HK-2 (cell line): Measurements from ENCODE around the gene THEMIS2.
"Not testable (repeated sequence)": the region's sequence is repeated elsewhere in the genome, so short reads cannot be mapped to it uniquely, and the experiment has no call there.

Experiments
- DNase-seq: peaks from one replicate; pipeline ENCODE4 v3.0.0-alpha.2; 2018; ENCODE audit not compliant: unreplicated experiment

The THEMIS2 gene

DNA sequence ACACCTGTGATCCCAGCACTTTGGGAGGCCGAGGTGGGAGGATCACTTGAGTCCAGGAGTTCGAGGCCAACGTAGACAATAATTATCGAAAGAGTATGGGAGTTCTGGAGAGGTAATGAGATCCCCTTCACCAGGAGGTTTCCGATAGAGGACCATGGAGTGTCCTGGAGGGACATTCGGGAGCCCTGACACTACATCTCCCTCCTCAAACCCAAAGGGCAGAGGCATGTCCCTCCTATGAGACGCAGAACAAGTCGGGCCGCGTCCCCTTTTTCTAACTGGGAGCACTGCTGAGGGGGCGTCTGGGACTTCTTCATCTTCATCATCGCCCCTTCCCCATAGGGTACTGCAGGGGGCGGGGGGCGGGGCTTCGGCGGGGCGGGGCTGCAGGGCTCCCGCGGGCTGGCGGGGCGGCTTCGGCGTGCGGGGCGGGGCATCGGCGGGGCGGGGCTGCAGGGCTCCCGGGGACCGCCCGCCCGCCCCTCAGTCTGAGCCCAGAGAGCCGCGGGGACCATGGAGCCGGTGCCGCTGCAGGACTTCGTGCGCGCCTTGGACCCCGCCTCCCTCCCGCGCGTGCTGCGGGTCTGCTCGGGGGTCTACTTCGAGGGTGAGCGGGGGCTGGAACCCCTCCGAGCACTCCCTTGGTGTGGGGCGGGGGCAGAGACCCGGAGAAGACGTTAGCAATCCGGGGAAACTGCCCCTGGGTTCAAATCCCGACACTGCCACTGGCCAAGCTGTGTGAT lies at the start of gene THEMIS2:
TSS of gene THEMIS2 (plus strand) at position 486 of the 743 bp plus-strand sequence. CDS start at position 514, 28 bp downstream.
- peak; percentile 38 for DNase-seq

GRCh38 chr1:27823784-27824183 lies 48.6 kb upstream of the THEMIS2 start:
- no peak for DNase-seq

- DNase-seq = no peak
Measured at GRCh38 chr1:27824411-27824810, 47.9 kb upstream of the THEMIS2 start.

GRCh38 chr1:27829339-27829960 lies 42.9 kb upstream of the THEMIS2 start:
- not testable (repeated sequence) for DNase-seq

DNA sequence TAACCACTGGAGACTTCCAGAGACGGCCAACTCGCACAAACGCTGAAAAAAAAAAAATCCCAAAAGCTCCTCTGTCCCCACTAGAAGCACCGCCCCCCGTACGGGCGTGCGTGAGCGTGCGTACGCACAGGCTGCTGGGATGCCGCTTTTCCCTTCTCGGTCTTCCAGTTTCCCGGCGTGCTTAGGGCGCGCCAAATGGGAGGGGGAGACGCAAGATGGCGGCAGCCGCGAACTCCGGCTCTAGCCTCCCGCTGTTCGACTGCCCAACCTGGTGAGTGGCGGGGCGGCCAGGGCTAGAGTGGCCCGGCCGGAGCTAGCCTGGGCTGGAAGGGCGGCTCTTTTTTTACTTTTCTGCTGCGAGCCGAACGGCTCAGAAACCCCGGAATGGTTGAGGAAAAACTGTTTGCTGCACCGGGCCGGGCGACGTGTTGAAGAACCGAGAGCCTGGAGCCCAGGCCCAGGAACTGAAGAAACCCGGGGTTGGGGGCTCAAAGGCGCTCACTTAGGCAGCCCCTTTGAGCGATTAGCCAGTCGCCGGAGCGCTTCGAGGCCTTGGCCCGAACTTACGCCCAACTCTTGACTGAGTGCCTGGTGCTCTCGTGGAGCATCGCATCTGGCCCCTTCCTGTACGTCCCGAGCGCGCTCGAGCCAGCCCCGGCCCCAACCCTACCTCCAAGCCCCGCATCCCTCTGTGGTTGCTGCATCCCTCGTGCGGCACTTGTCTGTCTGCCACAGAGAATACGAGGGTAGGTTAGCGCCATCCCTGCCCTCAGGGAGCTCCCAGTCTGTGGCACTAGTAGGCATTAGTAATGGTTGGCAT lies 41.5 kb upstream of the THEMIS2 start, which contains the start of gene PPP1R8:
TSS of gene PPP1R8 (plus strand) at position 162 of the 820 bp plus-strand sequence. CDS start at position 216, 54 bp downstream.
- DNase-seq = peak; percentile 92

- DNase-seq = no peak
Measured at GRCh38 chr1:27831568-27832410, 40.6 kb upstream of the THEMIS2 start.

DNA sequence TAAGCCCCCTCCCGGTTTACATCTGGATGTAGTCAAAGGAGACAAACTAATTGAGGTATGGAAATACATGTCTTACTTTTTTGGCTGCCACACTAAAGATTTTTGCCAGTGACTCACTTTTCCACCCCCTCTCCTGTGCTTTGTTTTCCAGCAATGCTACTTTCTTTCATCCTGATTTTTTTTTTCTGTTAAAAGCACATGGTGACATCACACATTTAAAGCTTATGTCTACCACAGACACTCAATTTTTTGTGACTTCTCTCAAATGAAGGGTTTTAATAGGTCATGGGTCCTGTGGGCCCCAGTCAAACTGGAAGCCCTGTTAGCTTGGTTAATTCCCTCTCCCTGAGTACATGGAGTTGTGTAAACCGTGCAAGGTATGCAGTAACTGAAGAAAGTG lies 39.6 kb upstream of the THEMIS2 start:
- DNase-seq = no peak

GRCh38 chr1:27833470-27833869 lies 38.9 kb upstream of the THEMIS2 start:
- DNase-seq = no peak

DNA sequence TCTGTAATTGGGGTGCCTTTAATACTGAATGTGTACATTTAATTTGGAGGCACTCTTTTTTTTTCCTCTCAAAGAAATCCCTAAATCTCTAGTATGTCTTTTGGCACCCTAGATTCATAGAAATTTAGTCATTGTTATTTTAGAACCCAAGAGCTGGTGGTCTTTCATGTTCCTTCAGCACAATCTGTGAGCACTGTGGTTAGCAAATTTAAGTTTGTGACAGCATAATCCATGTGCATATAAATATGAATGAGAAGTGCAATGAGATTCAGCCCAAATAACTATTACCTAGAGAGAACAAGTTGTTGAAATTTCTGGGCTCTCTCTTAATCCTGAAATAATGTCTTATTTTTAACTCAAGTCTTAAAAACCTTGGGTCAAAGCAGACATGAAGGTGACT lies 37.3 kb upstream of the THEMIS2 start:
- DNase-seq = no peak

DNA sequence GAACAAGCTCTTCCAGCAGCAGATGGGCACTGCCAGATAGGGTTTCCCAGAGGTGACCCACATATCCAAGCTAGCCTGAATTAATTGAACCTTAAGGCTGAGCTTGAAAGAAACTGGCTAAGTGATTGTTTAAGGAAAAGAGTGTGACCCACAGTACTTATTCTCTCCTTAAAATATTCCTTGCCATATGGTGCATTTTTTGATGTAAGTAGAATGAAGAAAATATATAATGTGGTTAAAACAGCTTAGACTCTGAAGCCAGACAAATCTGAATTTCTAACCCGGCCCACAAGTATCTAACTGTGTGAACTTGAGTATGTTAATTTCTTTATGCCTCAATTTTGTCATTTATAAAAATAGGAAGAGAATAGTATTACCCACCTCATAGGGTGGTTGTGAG lies 36.8 kb upstream of the THEMIS2 start:
- no peak for DNase-seq

- no peak for DNase-seq
Measured at GRCh38 chr1:27849951-27850350, 22.4 kb upstream of the THEMIS2 start.

- no peak for DNase-seq
Measured at GRCh38 chr1:27855085-27855484, 17.3 kb upstream of the THEMIS2 start.

- DNase-seq = no peak
Measured at GRCh38 chr1:27856561-27857343, 15.6 kb upstream of the THEMIS2 start.

GRCh38 chr1:27857552-27857951 lies 14.8 kb upstream of the THEMIS2 start:
- DNase-seq = not testable (repeated sequence)

DNA sequence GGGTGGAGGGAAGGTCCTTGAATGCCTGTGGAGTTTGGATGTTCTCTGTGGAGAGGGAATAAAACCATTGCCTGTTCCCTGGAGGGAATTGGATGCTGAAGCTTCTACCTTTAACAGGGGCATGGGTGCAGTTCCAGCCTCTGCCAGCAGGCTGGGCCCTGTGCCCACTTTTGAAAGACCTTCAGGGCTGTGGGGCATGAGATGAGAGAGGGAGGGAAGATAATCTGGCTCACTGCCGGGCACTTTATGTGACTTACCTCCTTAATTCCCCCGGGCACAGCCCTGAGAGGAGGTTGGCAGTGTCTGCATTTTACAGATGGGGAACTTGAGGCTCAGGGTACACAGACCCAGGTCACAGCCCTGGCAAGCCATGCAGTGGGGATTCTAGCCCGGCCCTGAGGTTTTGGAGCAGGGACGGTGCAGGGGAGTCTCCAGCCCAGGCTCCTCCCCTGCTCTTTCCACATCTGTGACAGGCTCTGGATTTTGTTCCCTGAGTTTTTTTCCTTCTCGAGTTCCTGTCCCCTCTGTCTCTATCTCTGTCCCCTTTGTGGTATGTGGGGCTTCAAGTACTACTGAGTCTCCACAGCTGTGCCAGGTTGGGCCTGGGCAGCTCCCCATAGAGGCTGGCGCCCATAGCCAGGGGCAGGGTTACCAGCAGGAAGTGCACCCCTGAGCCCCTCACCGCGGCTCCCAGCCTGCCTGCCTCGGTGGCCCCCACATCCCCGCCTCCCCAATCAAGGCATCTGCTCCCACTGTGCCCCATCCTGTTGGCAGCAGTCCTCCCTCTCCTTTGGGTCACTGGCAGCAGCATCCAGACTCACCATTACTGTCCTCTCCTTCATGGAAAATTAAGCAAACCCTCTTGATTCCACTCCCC lies 14.0 kb upstream of the THEMIS2 start:
- DNase-seq = peak; percentile 82

DNA sequence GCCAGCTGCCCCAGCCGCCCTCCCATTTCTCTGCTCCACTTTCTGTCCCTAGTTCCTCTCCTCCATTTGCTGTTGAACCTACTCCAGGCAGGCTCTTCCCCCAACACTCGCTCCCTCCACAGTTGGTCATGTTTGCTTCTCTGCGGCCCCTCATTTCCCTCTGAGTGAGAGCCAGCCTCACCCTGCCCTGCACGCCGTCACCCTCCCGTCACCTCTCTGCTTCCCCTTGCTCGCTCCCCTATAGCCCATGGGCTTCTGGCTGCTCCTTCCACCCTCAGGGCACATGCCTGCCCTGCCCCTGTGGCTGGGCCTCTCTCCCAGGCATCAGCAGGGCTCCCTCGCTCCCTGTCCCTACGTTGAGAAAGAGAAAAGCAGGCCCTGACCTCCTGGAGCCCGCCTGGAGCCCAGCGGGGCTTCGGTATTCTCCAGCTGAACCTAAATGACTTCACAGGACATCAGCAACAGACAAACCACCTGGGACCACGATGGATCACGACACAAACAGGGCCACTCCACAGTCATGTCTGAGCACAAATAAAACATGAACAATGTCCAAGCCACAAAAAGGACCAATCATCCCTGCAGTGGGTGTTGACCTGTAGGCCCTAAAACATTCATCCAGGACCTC lies 13.3 kb upstream of the THEMIS2 start:
- DNase-seq = no peak

- DNase-seq = no peak
Measured at GRCh38 chr1:27861436-27861835, 10.9 kb upstream of the THEMIS2 start.

DNA sequence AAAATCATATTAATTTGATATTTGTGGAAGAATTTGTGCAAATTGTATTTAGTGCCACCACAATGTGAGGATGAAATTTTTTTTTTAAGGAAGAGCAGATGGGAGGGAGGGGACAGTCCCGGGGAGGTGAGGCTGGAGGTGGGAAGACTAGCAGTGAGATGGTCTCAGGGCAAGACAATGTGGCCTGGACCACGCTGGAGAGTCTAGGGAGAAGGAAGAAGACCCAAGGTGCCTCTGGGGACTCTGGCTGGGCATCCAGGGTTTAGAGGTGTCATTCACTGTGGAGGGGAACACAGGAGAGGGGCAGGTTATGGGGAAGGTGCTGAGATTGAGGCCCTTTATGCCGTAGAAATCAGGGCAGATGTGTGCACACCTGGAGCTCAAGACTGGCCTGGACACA lies 10.3 kb upstream of the THEMIS2 start:
- no peak for DNase-seq
